GM23248 (cell line): ENCODE data around the gene ADAMTSL1. TPM values are rescaled to one million over a fixed set of nuclear protein-coding genes. Genes with fewer than 3 reads are reported as not detected.

Source experiments
- DNase-seq: peaks from one replicate; pipeline ENCODE4 v3.0.0-alpha.2; 2015
- H2AFZ ChIP-seq: fragments of 200-600 bp; sonication (generic); 2 replicates; pipeline ENCODE4 v1.6.1; 2016; ENCODE audit warnings: antibody characterized with exemption
- H3F3A ChIP-seq: fragments of 200-600 bp; sonication (generic); 2 replicates; pipeline ENCODE4 v1.6.1; 2016; ENCODE audit warnings: mild to moderate bottlenecking, antibody characterized with exemption, mixed run types; ENCODE audit not compliant: insufficient read depth
- H3K27ac ChIP-seq: fragments of 200-600 bp; sonication (generic); 2 replicates; pipeline ENCODE4 v1.5.1; 2016; ENCODE audit warnings: mild to moderate bottlenecking
- H3K27me3 ChIP-seq: fragments of 200-600 bp; sonication (generic); replicated peaks from 2 replicates; pipeline ENCODE4 v1.6.1; 2016; ENCODE audit warnings: mild to moderate bottlenecking; ENCODE audit not compliant: insufficient read depth
- H3K36me3 ChIP-seq: fragments of 200-600 bp; sonication (generic); 2 replicates; pipeline ENCODE4 v1.6.1; 2016; ENCODE audit warnings: low read depth, mild to moderate bottlenecking
- H3K4me1 ChIP-seq: fragments of 200-600 bp; sonication (generic); 2 replicates; pipeline ENCODE4 v1.6.1; 2016; ENCODE audit warnings: mild to moderate bottlenecking; ENCODE audit not compliant: insufficient read depth
- H3K4me2 ChIP-seq: fragments of 200-600 bp; sonication (generic); one replicate; pipeline ENCODE4 v1.6.1; 2016; ENCODE audit warnings: mild to moderate bottlenecking; ENCODE audit not compliant: unreplicated experiment
- H3K4me3 ChIP-seq: fragments of 200-600 bp; sonication (generic); 2 replicates; pipeline ENCODE4 v1.5.1; 2016; ENCODE audit warnings: mild to moderate bottlenecking
- H3K79me2 ChIP-seq: fragments of 200-600 bp; sonication (generic); 2 replicates; pipeline ENCODE4 v1.6.1; 2016; ENCODE audit warnings: mild to moderate bottlenecking; ENCODE audit not compliant: insufficient read depth
- H3K9ac ChIP-seq: fragments of 200-600 bp; sonication (generic); 2 replicates; pipeline ENCODE4 v1.6.1; 2016; ENCODE audit warnings: mild to moderate bottlenecking
- H3K9me2 ChIP-seq: fragments of 200-600 bp; sonication (generic); 2 replicates; pipeline ENCODE4 v1.6.1; 2016; ENCODE audit warnings: mixed run types, mild to moderate bottlenecking, moderate library complexity; ENCODE audit not compliant: insufficient read depth
- H3K9me3 ChIP-seq: fragments of 200-600 bp; sonication (generic); one replicate; pipeline ENCODE4 v1.6.1; 2017; ENCODE audit warnings: low read depth
- H4K20me1 ChIP-seq: fragments of 200-600 bp; sonication (generic); 2 replicates; pipeline ENCODE4 v1.6.0; 2016; ENCODE audit not compliant: insufficient read depth
- EZH2 ChIP-seq: fragments of 200-600 bp; sonication (generic); IDR thresholded peaks from 2 replicates; pipeline ENCODE4 v1.6.1; 2018; ENCODE audit warnings: antibody characterized with exemption, mild to moderate bottlenecking; ENCODE audit not compliant: insufficient read depth, poor library complexity, severe bottlenecking
- EZH2phosphoT487 ChIP-seq: fragments of 200-600 bp; sonication (generic); IDR thresholded peaks from 2 replicates; pipeline ENCODE4 v1.6.1; 2018; ENCODE audit warnings: antibody characterized with exemption, moderate library complexity, mild to moderate bottlenecking, low read depth; ENCODE audit not compliant: insufficient read depth
- WGBS, 2 experiments: methylation state at CpG; one replicate each; pipeline ENCODE4 v1.1.6; 2015 to 2017; ENCODE audit warnings: low lambda C conversion rate in 2 of 2, low coverage in 1 of 2; ENCODE audit errors: missing lambda C conversion rate in 2 of 2; 5-methylcytosine and 5-hydroxymethylcytosine counted together
- in situ Hi-C: fragments of 300-500 bp; cut with MboI; formaldehyde crosslinking; loops from 2 replicates; pipeline ENCODE4 v1.15.0; 2020
- polyA plus RNA-seq: library from polyadenylated mRNA; unstranded; fragments of >200 nt; fragmentation: Nextera tagmentation; extraction: Ambion mirVana; gene quantifications from 2 replicates; pipeline ENCODE4 v1.2.1, GENCODE V29; 2016
- total RNA-seq: library from RNA; depleted of rRNA; stranded (reverse); fragments of >200 nt; shearing (Covaris generic); gene quantifications from 2 replicates; pipeline ENCODE4 v1.2.3, GENCODE V29; 2014

The ADAMTSL1 gene
- total and polyA plus RNA-seq, 2 experiments from 2014 or later: 77.0 to 273 TPM

DNA sequence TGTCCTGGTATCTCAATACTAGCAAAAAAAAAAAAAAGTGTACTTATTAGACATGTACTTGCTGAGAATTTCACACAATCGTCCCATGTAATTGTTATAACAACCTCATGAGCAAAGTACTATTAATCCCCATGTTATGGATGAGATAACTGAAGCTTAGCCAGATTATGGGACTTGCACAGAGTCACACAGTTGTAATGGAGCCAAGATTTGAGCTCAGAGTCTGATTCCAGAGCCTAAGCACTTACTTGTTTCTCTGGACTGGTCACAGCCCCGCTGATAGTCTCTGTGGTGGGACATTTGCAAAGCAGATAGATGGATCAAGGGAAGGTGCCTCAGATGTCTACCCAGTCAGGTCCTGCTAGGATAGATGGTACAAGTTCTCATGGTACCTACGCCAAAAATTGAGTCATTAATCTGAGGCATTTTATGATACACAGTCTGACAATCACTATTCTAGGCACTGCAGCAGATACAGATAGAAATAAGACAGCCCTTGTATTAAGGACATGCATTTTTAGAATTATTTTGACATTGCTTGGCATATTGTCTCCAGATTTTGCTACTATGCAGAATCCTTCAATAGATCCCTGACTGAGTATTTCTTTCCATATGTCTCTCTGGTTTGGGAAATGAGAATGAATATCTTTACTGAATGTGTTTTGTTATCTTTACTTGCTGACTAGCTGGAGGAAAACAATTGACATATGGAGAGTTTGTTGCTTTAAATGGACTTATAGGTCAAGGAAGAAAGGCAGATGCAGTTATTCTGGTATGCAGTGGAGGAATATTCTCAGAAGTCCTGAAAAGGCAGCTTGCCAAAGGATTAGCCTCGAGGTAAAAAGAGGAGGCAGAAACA lies 149.5 kb downstream of the ADAMTSL1 start:
- H2AFZ ChIP-seq: no peak overlapping the region
- peak; percentile 43 for DNase-seq
- H3K4me3 ChIP-seq: no peak overlapping the region
- no peak overlapping the region for H3K4me2 ChIP-seq
- TF ChIP-seq EZH2: no peak
- TF ChIP-seq EZH2phosphoT487: no peak
- in situ Hi-C loops: no loop called here
- H3K9me2 ChIP-seq: no peaks in the 10 kb centered on the region
- WGBS, 2 experiments: 77 to 87% methylated on average over 4 of the region's 4 CpGs
- H3K4me1 ChIP-seq: peaks cover 14% of the 10 kb centered on the region
- no peak overlapping the region for H3K27ac ChIP-seq
- no peaks in the 10 kb centered on the region for H3K27me3 ChIP-seq
- no peaks in the 10 kb centered on the region for H4K20me1 ChIP-seq
- peaks cover 62% of the 10 kb centered on the region for H3F3A ChIP-seq
- no peak overlapping the region for H3K9ac ChIP-seq
- peaks cover 64% of the 10 kb centered on the region for H3K36me3 ChIP-seq
- peaks cover 99% of the 10 kb centered on the region for H3K79me2 ChIP-seq
- H3K9me3 ChIP-seq: no peaks in the 10 kb centered on the region

DNA sequence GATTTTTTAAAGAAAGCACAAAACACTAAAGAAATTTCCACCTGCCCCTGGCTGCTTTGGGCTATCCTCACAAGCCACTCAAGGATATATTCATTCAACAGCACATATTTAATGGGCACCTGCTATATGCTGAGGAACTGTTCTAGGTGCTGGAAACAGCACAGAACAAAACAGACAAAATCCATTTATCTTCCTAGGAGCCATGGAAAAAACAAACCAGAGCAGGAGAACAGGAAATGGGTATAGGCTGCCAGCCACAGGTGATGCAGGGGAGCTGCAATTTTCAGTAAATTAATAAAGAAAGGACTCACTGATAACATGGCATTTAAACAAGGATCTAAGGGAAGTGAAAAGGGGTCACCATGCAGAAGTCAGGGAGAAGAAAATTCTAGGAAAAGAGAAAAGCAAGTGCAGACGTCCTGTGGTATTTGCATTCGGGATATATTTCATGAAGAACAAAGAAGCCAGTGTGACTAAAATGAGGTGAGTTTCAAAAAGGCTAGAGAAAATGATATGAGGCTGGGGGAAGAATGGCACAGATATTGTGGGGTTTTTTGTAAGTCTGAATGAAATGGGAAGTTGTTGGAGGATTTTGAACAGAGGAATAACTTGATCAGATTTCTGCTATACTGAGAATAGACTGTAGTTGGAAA lies 152.2 kb downstream of the ADAMTSL1 start:
- peaks cover 14% of the 10 kb centered on the region for H3K4me1 ChIP-seq
- H3K9me2 ChIP-seq: no peaks in the 10 kb centered on the region
- in situ Hi-C loops: no loop called here
- peaks cover 99% of the 10 kb centered on the region for H3K79me2 ChIP-seq
- no peaks in the 10 kb centered on the region for H4K20me1 ChIP-seq
- H3K4me3 ChIP-seq: no peak overlapping the region
- no peaks in the 10 kb centered on the region for H3K27me3 ChIP-seq
- peaks cover 70% of the 10 kb centered on the region for H3F3A ChIP-seq
- DNase-seq: no peak
- H3K36me3 ChIP-seq: peaks cover 70% of the 10 kb centered on the region
- H3K4me2 ChIP-seq: no peak overlapping the region
- no peak overlapping the region for H2AFZ ChIP-seq
- no peak overlapping the region for H3K27ac ChIP-seq
- H3K9ac ChIP-seq: no peak overlapping the region
- TF ChIP-seq EZH2phosphoT487 (no peak), EZH2 (no peak)
- H3K9me3 ChIP-seq: no peaks in the 10 kb centered on the region
- 90% methylated on average over 2 of the region's 2 CpGs for WGBS, 2 experiments

DNA sequence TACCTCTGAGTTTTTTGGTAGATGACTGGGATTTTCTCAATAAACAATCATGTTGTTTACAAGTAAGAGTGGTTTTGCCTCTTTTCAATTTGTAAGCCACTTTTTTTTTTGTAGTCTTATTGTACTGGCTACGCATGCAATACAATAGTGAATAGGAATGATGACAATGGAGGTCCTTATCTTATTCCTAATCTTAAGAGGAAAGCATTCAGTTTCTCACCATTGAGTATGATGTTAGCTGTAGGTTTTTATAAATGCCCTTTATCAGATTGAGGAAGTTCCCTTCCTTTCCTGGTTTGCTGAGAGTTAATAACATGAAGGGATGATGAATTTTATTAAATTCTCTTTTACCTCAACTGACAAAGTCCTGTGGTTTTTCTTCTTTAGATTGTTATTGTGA lies 155.2 kb downstream of the ADAMTSL1 start:
- H3K27me3 ChIP-seq: no peaks in the 10 kb centered on the region
- no peaks in the 10 kb centered on the region for H4K20me1 ChIP-seq
- no peak overlapping the region for H2AFZ ChIP-seq
- TF ChIP-seq EZH2 (no peak), EZH2phosphoT487 (no peak)
- 97 to 100% methylated on average over 1 of the region's 1 CpG for WGBS, 2 experiments
- DNase-seq: no peak
- H3K9me3 ChIP-seq: no peaks in the 10 kb centered on the region
- peaks cover 54% of the 10 kb centered on the region for H3K36me3 ChIP-seq
- in situ Hi-C loops: no loop called here
- H3K9ac ChIP-seq: no peak overlapping the region
- H3F3A ChIP-seq: peaks cover 74% of the 10 kb centered on the region
- H3K4me1 ChIP-seq: peaks cover 28% of the 10 kb centered on the region
- H3K4me2 ChIP-seq: no peak overlapping the region
- H3K27ac ChIP-seq: no peak overlapping the region
- H3K79me2 ChIP-seq: peaks cover 97% of the 10 kb centered on the region
- H3K4me3 ChIP-seq: no peak overlapping the region
- no peaks in the 10 kb centered on the region for H3K9me2 ChIP-seq

DNA sequence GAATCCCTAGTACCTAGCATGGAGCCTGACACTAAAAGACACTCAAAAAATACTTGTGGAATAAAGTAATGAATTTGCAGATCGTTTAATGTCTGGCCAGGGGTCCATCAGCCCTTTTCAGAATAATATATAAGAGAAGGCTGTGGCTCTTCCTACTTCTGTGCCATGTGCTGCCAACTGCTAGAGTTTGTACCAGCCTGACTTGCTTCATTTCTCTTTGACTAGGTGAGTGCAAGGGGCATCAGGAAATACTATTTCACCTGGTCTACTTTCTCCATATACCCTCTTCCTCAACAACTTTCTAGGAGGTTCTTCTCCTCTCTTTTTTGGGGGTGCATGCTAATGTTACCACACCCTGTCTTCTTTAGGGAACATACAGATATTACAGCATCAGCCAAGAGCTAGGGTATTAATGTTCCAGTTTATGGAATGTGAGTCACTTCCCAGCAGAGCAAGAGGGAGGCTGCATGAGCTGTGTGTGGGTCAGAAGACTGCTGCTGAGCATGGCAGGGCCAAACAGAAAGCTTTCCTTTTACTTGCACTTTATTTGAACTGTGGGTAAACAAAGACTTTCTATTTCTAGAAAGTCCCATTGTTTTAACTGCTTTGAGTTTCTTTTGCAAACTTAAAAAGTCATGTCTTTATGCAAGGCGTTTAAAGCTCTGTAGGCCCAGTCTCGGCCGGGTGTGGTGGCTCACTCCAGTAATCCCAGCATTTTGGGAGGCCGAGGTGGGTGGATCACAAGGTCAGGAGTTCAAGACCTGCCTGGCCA lies 158.9 kb downstream of the ADAMTSL1 start:
- 53 to 58% methylated on average over 5 of the region's 5 CpGs for WGBS, 2 experiments
- Histone ChIP-seq H3K9me2 (no peaks in the 10 kb centered on the region), H3K79me2 (peaks cover 97% of the 10 kb centered on the region), H3K9ac (peak overlapping the region; percentile 71), H2AFZ (no peak overlapping the region), H3K4me1 (peaks cover 39% of the 10 kb centered on the region), H3F3A (peaks cover 75% of the 10 kb centered on the region), H3K27ac (peak overlapping the region; percentile 92), H3K4me3 (peak overlapping the region; percentile 40; the same call in 1 of the 2 replicates), H3K27me3 (no peaks in the 10 kb centered on the region), H3K36me3 (peaks cover 41% of the 10 kb centered on the region), H3K4me2 (peak overlapping the region; percentile 72), H3K9me3 (no peaks in the 10 kb centered on the region), H4K20me1 (no peaks in the 10 kb centered on the region)
- TF ChIP-seq EZH2phosphoT487: no peak
- TF ChIP-seq EZH2: no peak
- DNase-seq: peak; percentile 92
- in situ Hi-C loops: loop anchor here (10.0 kb wide), 1 partner anchor 62 kb away; no protein-coding TSS in a partner anchor
